Stimulated activated CD4-positive, alpha-beta T cell treated with anti-CD3 and anti-CD28 coated beads, Interleukin-4, amount 100 ng/mL, for 1 hour (primary cell): Measurements from ENCODE around the gene GTPBP4.

Source experiments
- DNase-seq: peaks from one replicate; pipeline ENCODE4 v3.0.0-alpha.2; 2020

Gene GTPBP4

GRCh38 chr10:987870-988666 is at the start of gene GTPBP4:
GTPBP4 (plus strand) TSS chr10:988434; CDS start chr10:988480, 46 bp downstream.
- DNase-seq = peak; percentile 96

GRCh38 chr10:938941-939678 is 49.1 kb upstream of the GTPBP4 start:
- no peak for DNase-seq

GRCh38 chr10:943334-944033 is 44.8 kb upstream of the GTPBP4 start:
- no peak for DNase-seq

DNA sequence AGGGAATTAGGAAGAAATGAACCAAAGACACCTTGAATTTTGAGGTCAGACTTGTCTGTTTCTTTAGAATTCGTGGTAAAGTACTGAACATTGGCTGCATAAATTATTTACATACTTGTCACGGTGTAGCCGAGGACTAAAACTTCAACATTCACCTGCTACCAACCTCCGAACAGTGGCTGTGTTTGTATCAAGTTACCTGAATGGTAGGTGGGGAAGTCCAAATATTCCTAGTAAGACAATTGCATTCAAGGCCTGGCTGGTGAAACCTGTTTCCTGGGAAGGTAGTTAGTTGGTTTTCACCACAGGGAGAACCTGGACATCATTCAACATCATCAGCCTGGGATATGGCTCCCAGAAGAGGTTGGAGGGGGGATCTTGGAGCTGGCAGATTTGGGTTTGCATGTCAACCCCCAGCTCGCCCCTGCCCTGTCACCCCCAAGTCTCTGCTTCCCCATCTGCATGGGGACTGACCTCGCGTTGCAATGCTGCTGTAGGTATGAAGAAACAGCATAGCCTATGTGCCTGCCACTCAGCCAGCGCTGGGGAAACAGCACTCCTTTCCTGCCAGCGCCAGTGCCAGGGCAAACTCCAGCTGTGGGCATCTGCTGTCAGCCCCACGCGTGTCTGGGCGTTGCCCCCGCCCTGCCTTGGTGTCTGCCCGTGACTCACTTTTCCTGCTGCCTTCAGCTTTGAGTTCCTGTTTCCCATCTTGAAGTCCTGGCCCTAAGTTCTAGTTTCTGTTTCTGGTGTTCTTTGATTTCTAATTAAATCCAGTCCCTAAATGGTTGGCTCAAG is 44.0 kb upstream of the GTPBP4 start:
- DNase-seq = peak; percentile 23

DNA sequence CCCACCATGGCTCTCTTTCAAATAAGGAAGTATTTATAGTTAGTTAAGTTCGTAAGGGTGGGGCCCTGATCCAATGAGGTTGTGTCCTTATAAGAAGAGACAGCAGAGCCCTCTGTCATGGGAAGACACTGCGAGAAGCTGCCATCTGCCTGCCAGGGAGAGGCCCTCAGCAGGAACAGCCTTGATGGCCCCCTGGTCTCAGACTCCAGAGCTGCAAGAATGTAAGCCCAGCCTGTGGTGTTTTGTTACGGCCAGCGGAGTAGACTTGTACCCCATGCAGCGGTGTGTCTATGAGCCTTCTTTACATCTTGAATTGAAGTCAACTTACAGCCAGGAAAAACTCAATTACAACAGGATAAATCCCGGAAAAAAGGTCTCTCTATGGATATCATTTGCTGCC is 42.5 kb upstream of the GTPBP4 start:
- DNase-seq = no peak

GRCh38 chr10:947051-947450 is 41.2 kb upstream of the GTPBP4 start:
- no peak for DNase-seq

DNA sequence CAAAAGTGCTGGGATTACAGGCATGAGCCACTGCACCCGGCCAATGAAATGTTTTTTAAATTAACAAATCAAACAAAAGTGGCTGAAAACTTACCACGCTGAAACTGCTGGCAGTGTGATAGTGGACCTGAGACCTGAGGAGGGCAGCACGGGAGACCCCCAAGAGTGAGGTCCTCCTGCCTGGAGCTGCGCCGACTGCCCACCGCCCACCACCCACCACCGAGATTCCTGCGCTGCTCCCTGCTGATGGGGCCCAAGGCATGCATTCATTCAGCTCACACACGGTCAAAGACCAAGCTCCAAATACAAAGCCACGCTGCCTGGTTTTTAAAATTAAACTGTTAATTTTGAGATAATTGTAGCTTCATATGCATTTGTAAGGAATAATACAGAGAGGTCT is 40.4 kb upstream of the GTPBP4 start:
- DNase-seq = no peak

DNA sequence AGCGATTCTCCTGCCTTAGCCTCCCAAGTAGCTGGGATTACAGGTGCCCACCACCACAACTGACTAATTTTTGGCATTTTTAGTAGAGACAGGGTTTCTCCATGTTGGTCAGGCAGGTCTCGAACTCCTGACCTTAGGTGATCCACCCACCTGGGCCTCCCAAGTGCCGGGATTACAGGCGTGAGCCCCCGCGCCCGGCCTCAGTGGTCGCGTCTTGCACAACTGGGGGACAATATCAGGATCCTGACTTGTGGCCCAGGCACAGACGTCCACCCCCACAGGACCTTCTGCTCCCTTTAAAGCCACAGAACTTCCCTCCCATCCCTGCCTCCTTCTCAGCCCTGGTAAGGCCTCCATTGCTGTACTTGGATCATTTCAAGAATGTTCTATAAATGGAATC is 39.9 kb upstream of the GTPBP4 start:
- DNase-seq = no peak

DNA sequence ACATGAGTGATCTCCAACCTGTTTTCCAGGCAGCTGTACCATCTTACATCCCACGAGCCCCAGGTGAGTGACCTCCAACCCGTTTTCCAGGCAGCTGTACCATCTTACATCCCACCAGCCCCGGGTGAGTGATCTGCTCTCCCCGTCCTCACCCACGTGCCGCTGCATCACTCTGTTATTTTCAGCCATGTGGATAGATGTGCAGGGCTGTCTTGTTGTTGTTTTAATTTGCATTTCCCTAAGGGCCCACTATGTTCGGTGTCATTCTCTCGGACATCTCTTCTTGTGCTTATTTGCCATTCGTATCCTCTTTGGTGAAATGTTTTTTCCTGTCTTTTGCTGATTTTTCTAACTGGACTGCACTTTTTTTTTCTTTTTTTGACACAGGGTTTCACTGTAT is 38.8 kb upstream of the GTPBP4 start:
- DNase-seq = no peak

DNA sequence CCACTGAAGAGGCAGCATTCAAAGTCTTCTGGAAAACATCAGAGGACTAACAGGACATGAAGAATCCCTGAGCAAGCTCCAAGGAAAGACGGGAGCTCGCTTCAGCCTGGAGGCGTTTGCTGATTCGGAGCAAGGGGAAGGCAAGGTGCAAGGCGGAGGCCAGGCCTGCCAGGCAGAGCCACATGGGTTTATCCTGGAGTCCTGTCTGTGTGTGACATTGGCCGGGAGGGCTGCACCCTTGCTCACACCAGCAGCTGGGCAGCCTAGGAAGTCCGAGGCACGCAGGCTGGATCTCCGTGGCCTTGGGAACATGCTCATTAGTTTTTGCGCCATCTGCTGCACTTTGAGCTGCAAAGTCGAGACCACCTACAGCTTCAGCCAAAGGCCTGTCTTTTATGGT is 34.4 kb upstream of the GTPBP4 start:
- DNase-seq = no peak

GRCh38 chr10:954396-954795 is 33.8 kb upstream of the GTPBP4 start:
- DNase-seq = no peak

- DNase-seq = no peak
Observed at GRCh38 chr10:955127-955819, 33.0 kb upstream of the GTPBP4 start.

DNA sequence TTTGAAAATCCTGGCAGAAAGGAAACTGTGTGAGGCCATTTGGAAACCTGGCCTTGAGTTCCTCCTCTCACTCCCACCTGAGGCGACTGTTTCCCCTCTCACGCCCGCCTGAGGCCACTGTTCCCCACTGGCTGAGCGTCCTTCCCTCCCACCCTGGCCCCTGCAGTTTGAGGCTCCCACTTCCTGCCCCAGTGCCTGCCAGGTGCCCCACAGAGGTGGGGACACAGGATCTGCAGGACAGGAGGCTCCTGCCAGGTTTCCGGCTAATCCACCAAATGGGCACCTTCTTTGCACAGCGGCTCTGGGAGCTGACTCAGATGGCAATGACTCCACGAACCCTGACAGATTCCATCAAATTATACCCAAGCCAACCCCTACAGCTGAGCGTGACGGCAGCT is 32.4 kb upstream of the GTPBP4 start:
- no peak for DNase-seq

- no peak for DNase-seq
Observed at GRCh38 chr10:958106-958505, 30.1 kb upstream of the GTPBP4 start.

DNA sequence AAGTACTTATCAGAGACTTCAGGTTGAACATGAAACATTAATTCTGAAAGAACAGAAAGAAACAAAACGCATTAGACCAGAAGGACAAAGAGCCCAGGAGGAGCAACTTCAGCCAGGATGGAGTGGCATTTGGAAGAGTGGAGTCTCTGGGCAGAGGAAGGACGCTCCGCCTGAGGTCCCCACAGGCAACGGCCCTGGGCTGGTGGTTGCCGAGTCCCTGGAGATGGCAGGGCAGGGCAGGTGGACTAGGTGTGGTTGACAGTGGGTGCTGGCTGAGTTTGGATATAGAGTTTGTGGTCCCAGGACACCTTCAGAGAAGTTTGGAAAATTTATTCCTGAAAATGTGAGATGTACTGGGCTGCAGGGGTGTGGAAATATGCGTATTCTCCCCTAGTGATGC is 29.4 kb upstream of the GTPBP4 start:
- DNase-seq = no peak

DNA sequence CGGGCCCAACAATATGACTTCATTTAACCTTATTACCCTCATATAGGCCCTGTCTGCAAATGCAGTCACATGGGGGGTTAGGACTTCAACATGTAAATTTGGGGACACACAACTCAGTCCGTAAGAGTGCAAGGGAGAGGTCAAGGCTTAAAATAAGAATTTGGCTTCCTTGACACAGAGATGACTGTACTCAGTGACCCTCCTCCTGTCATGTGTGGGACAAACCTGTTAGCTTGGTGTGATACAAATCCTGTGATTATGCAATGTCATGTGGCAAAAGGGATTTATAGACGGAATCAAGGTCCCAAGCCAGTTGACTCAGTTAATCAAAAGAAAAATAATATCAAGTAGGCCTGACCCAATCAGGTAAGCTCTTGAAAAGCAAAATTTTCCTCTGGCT is 25.9 kb upstream of the GTPBP4 start:
- no peak for DNase-seq

DNA sequence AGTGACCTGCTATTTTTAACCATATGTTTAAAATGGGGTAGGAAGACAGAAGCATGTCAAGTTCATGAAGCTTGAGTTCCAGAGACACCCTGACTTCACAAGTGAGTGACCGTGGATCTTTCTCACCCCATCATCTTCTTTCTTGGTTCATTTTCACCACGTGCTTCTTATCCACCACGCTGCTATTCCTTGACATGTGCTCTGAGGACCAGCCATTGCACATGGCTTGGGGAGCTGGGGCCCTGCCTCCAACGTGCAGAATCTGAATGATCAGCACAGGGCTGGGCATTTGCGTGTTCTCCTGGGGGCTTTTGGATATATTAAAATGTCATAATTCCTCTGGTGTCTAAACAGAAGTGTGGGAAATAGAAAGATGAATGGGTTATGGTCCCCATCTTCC is 25.0 kb upstream of the GTPBP4 start:
- DNase-seq = no peak

GRCh38 chr10:963655-964054 is 24.6 kb upstream of the GTPBP4 start:
- DNase-seq = no peak

- no peak for DNase-seq
Observed at GRCh38 chr10:964321-964987, 23.8 kb upstream of the GTPBP4 start.

DNA sequence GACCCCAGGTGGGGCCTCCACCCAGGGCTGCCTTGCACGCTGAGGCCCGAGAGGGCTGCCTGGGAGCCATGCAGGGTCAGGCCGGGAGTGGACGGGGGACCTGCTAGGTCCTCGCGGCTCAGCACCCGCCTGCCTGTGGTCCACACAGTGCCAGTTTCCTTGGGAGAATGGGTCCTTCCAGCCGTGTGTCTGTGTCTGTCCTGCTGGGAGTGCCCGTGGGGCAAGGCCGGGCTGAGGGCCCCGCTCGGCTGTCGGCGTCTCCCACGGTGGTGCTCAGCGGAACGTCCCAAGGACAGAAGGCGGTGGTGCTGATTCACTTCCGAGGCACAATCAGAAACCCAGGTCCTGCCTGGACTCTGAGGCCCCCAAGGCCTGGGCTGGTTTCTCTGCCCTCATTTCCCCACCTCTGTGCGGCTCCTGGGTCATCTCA is 23.2 kb upstream of the GTPBP4 start:
- no peak for DNase-seq

- DNase-seq = no peak
Observed at GRCh38 chr10:966466-967235, 21.6 kb upstream of the GTPBP4 start.
